Smooth muscle cell (in vitro differentiated cells): Measurements from ENCODE around the gene SEMA6A. TPM values are rescaled to one million over a fixed set of nuclear protein-coding genes. Genes with fewer than 3 reads are reported as not detected.

Experiments
- DNase-seq: peaks from one replicate; lab custom pipeline; 2025; ENCODE audit not compliant: unreplicated experiment; lab: John Stamatoyannopoulos, UW
- H2AFZ ChIP-seq: fragments of 200-600 bp; sonication (generic); 2 replicates; pipeline ENCODE4 v1.6.0; 2016; ENCODE audit warnings: antibody characterized with exemption, low read depth, mild to moderate bottlenecking
- H3F3A ChIP-seq: fragments of 200-600 bp; sonication (generic); 2 replicates; pipeline ENCODE4 v1.6.0; 2017; ENCODE audit warnings: antibody characterized with exemption, low read depth
- H3K27ac ChIP-seq: fragments of 200-600 bp; sonication (generic); 2 replicates; pipeline ENCODE4 v1.5.1; 2016; ENCODE audit warnings: low read depth, mild to moderate bottlenecking
- H3K27me3 ChIP-seq: fragments of 200-600 bp; sonication (generic); 2 replicates; pipeline ENCODE4 v1.6.1; 2016; ENCODE audit warnings: low read depth, mild to moderate bottlenecking
- H3K36me3 ChIP-seq: fragments of 200-600 bp; sonication (generic); 2 replicates; pipeline ENCODE4 v1.5.1; 2016; ENCODE audit warnings: low read depth
- H3K4me1 ChIP-seq: fragments of 200-600 bp; sonication (generic); 2 replicates; pipeline ENCODE4 v1.5.1; 2016; ENCODE audit warnings: low read depth
- H3K4me2 ChIP-seq: fragments of 200-600 bp; sonication (generic); 2 replicates; pipeline ENCODE4 v1.6.0; 2016; ENCODE audit warnings: mild to moderate bottlenecking
- H3K4me3 ChIP-seq: fragments of 200-600 bp; sonication (generic); 2 replicates; pipeline ENCODE4 v1.5.1; 2016; ENCODE audit warnings: mild to moderate bottlenecking
- H3K79me2 ChIP-seq: fragments of 200-600 bp; sonication (generic); 2 replicates; pipeline ENCODE4 v1.6.0; 2016; ENCODE audit warnings: low read depth, mild to moderate bottlenecking
- H3K9ac ChIP-seq: fragments of 200-600 bp; sonication (generic); 2 replicates; pipeline ENCODE4 v1.6.0; 2016; ENCODE audit warnings: low read depth
- H3K9me3 ChIP-seq: fragments of 200-600 bp; sonication (generic); replicated peaks from 2 replicates; pipeline ENCODE4 v1.5.1; 2016; ENCODE audit warnings: low read depth
- H4K20me1 ChIP-seq: fragments of 200-600 bp; sonication (generic); 2 replicates; pipeline ENCODE4 v1.6.0; 2016; ENCODE audit warnings: low read depth
- CTCF ChIP-seq: fragments of 200-600 bp; sonication (generic); IDR thresholded peaks from 2 replicates; pipeline ENCODE4 v1.5.1; 2017; ENCODE audit warnings: borderline replicate concordance, mild to moderate bottlenecking, antibody characterized with exemption; ENCODE audit not compliant: insufficient read depth, poor library complexity, severe bottlenecking
- WGBS: methylation state at CpG from one replicate; pipeline ENCODE4 v1.1.7; 2016; ENCODE audit warnings: low lambda C conversion rate; 5-methylcytosine and 5-hydroxymethylcytosine counted together
- polyA plus RNA-seq: library from polyadenylated mRNA; unstranded; fragments of >200 nt; fragmentation: Nextera tagmentation; extraction: Ambion mirVana; gene quantifications from 2 replicates; pipeline ENCODE4 v1.2.1, GENCODE V29; 2016
- total RNA-seq: library from RNA; depleted of rRNA; stranded (reverse); fragments of >200 nt; gene quantifications from 2 replicates; pipeline ENCODE4 v1.2.3, GENCODE V29; 2014

The SEMA6A gene
- total and polyA plus RNA-seq, 2 experiments from 2014 or later, result 6.3 to 12.9 TPM

- peaks cover 28% of the 10 kb centered on the region for H3K4me1 ChIP-seq
- H3K4me3 ChIP-seq, result no peak overlapping the region
- no peak overlapping the region for H2AFZ ChIP-seq
- 71% methylated on average over 2 of the region's 2 CpGs for WGBS
- no peaks in the 10 kb centered on the region for H3K27me3 ChIP-seq
- H3F3A ChIP-seq, result no peaks in the 10 kb centered on the region
- H3K79me2 ChIP-seq, result no peaks in the 10 kb centered on the region
- no peak for DNase-seq
- no peak overlapping the region for H3K4me2 ChIP-seq
- no peaks in the 10 kb centered on the region for H3K36me3 ChIP-seq
- no peaks in the 10 kb centered on the region for H4K20me1 ChIP-seq
- H3K27ac ChIP-seq, result no peak overlapping the region
- TF ChIP-seq CTCF, result no peak
- H3K9me3 ChIP-seq, result no peaks in the 10 kb centered on the region
- no peak overlapping the region for H3K9ac ChIP-seq
These were observed 133.4 kb downstream of the SEMA6A start for GRCh38 chr5:116441223-116441622.

GRCh38 chr5:116440457-116441001 lies 134.1 kb downstream of the SEMA6A start:
- Histone ChIP-seq H3K9ac (no peak overlapping the region), H3K4me3 (no peak overlapping the region), H3K79me2 (no peaks in the 10 kb centered on the region), H3K36me3 (no peaks in the 10 kb centered on the region), H3F3A (no peaks in the 10 kb centered on the region), H3K27me3 (no peaks in the 10 kb centered on the region), H3K4me2 (no peak overlapping the region), H4K20me1 (no peaks in the 10 kb centered on the region), H3K27ac (no peak overlapping the region), H3K4me1 (peaks cover 28% of the 10 kb centered on the region), H3K9me3 (no peaks in the 10 kb centered on the region), H2AFZ (no peak overlapping the region)
- no peak for TF ChIP-seq CTCF
- 72% methylated on average over 5 of the region's 5 CpGs for WGBS
- DNase-seq, result no peak

GRCh38 chr5:116439905-116440304 lies 134.7 kb downstream of the SEMA6A start:
- Histone ChIP-seq H3K27me3 (no peaks in the 10 kb centered on the region), H3K4me2 (no peak overlapping the region), H2AFZ (no peak overlapping the region), H3K36me3 (no peaks in the 10 kb centered on the region), H3F3A (no peaks in the 10 kb centered on the region), H3K27ac (no peak overlapping the region), H3K4me3 (no peak overlapping the region), H3K4me1 (peaks cover 28% of the 10 kb centered on the region), H3K9me3 (no peaks in the 10 kb centered on the region), H3K9ac (no peak overlapping the region), H3K79me2 (no peaks in the 10 kb centered on the region), H4K20me1 (no peaks in the 10 kb centered on the region)
- no peak for DNase-seq
- 61% methylated on average over 5 of the region's 5 CpGs for WGBS
- TF ChIP-seq CTCF, result no peak

- TF ChIP-seq CTCF, result no peak
- 73% methylated on average over 6 of the region's 6 CpGs for WGBS
- no peaks in the 10 kb centered on the region for H3F3A ChIP-seq
- no peak for DNase-seq
- H3K4me2 ChIP-seq, result no peak overlapping the region
- H3K4me1 ChIP-seq, result peaks cover 28% of the 10 kb centered on the region
- H2AFZ ChIP-seq, result no peak overlapping the region
- H4K20me1 ChIP-seq, result no peaks in the 10 kb centered on the region
- no peaks in the 10 kb centered on the region for H3K9me3 ChIP-seq
- no peak overlapping the region for H3K4me3 ChIP-seq
- H3K79me2 ChIP-seq, result no peaks in the 10 kb centered on the region
- H3K27me3 ChIP-seq, result no peaks in the 10 kb centered on the region
- no peaks in the 10 kb centered on the region for H3K36me3 ChIP-seq
- H3K9ac ChIP-seq, result no peak overlapping the region
- no peak overlapping the region for H3K27ac ChIP-seq
These were observed 135.6 kb downstream of the SEMA6A start for GRCh38 chr5:116438979-116439554.
